ENCODE data around the gene ATP2B1. TPM values are rescaled to one million over a fixed set of nuclear protein-coding genes. Genes with fewer than 3 reads are reported as not detected.
"Not testable (repeated sequence)": the region's sequence is repeated elsewhere in the genome, so short reads cannot be mapped to it uniquely, and the experiment has no call there.

Gene ATP2B1
- total RNA-seq: 24.6 TPM

DNA sequence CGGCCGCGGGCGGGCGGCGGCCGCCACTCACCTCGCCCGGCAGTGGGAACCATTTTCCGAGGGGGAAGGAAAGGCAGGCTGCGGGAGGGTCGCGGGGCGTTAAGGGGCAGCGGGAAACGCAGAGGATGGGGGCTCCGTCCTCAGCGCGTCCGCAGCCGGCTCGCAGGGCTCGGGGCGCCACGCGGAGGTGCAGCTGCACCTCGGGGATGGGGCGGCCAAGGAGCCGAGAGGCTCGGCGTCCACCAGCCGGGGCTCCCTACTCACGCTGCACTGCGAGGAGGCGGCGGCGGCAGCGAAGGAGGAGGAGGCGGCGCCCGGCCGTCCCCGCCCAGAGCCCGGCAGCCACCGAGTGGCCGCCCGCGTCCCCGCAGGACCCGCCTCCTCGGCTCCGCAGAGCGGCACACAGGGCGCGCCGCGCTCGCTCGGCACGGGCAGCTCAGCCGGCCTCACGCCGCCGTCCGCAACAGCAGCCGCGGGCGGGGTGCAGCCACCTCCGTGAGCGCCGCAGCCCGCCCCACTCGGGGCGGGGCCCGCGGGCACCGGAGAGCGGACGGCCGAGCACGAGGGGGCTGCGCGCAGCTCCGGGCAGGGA is at the start of gene ATP2B1:
Gene ATP2B1, minus strand, starts transcription at position 274 of the 592 bp plus-strand sequence. CDS start 52,952 bp downstream, outside the sequence.
- intact Hi-C loops (cut with DNase I): no loop called here
- peak within 1 kb of the TSS; percentile 60 to 82 for H3K4me3 ChIP-seq
- no peaks in the 10 kb centered on the region for H3K36me3 ChIP-seq
- TF ChIP-seq, protein P1, sequence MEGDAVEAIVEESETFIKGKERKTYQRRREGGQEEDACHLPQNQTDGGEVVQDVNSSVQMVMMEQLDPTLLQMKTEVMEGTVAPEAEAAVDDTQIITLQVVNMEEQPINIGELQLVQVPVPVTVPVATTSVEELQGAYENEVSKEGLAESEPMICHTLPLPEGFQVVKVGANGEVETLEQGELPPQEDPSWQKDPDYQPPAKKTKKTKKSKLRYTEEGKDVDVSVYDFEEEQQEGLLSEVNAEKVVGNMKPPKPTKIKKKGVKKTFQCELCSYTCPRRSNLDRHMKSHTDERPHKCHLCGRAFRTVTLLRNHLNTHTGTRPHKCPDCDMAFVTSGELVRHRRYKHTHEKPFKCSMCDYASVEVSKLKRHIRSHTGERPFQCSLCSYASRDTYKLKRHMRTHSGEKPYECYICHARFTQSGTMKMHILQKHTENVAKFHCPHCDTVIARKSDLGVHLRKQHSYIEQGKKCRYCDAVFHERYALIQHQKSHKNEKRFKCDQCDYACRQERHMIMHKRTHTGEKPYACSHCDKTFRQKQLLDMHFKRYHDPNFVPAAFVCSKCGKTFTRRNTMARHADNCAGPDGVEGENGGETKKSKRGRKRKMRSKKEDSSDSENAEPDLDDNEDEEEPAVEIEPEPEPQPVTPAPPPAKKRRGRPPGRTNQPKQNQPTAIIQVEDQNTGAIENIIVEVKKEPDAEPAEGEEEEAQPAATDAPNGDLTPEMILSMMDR (IDR thresholded peaks at IDR 0.05): no peak
- TF ChIP-seq POLR2A (IDR thresholded peaks at IDR 0.05) (peak in 1 of 2 donors; percentile 92), POLR2AphosphoS5 (IDR thresholded peaks at IDR 0.05; ENCODE audit: insufficient read depth in 1 of 2, low read depth in 1 of 2) (peak in 1 of 2 donors; percentile 69)
- H3K4me1 ChIP-seq: peaks cover 24% of the 10 kb centered on the region
- H3K9me3 ChIP-seq: no peaks in the 10 kb centered on the region
- no peaks in the 10 kb centered on the region for H3K27me3 ChIP-seq
- DNase-seq (ENCODE audit: extremely low spot score in 2 of 2): peak in 1 of 2 donors; percentile 89
- peak within 1 kb of the TSS; percentile 95 for H3K27ac ChIP-seq

DNA sequence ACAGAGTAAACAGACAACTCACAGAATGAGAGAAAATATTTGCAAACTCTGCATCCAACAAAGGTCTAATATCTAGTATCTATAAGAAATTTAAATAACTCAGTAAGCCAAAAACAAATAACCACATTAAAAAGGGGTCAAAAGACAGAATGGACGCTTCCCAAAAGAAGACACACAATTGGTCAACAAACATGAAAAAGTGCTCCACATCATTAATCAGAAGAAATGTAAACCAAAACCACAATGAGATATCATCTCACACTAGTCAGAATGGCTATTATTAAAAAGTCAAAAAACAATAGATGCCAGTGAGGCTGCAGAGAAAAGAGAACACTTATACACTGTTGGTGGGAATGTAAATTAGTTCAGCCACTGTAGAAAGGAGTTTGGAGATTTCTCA is 49.3 kb upstream of the ATP2B1 start:
- intact Hi-C loops (cut with DNase I); H3K36me3 ChIP-seq; DNase-seq (ENCODE audit: extremely low spot score in 2 of 2); H3K27me3 ChIP-seq; H3K27ac ChIP-seq; H3K4me1 ChIP-seq; H3K4me3 ChIP-seq; H3K9me3 ChIP-seq: not testable (repeated sequence)

DNA sequence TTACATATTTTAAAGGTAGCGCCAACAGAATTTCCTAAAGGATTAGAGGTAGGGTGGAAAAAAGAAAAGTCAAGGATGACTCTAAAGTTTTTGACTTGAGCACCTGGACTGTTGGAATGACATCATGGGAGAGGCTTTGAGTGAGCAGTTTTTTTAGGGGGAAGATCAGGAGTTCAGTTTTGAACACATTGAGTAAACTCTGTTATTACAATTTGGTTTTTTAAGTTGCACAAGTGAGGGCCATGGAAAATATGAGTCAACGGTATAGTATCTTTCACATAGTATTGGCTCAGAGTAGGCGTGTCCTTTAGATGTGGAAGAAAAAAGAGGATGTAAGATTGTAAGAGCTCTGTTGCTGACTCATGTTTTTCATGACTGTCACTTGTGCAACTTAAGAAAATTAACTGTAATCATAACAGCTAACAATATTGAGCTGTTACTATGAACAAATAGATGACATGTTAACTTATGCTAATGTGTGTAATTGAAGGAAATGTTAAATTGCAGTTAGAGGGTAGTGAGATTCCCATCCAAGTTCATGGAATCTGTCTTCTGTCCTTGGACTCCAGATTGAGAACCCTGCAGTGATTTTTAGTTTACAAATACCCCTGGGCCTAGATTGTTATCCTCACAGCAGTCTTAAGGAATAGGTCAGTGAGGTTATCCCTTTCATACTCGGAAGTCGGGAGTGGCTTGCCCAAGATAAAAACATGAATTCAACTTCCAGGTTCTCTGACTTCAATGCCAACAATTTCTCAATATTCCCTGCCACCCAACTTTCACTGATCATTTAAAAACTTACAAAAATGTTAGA is 48.2 kb upstream of the ATP2B1 start:
- intact Hi-C loops (cut with DNase I): no loop called here
- TF ChIP-seq, protein P1 (IDR thresholded peaks at IDR 0.05): no peak
- TF ChIP-seq POLR2AphosphoS5 (IDR thresholded peaks at IDR 0.05; ENCODE audit: insufficient read depth in 1 of 2, low read depth in 1 of 2): peak in 1 of 2 donors; percentile 53
- no peak for TF ChIP-seq POLR2A (IDR thresholded peaks at IDR 0.05)
- Histone ChIP-seq H3K4me1 (no peaks in the 10 kb centered on the region), H3K36me3 (no peaks in the 10 kb centered on the region), H3K27me3 (no peaks in the 10 kb centered on the region), H3K27ac (no peak overlapping the region), H3K4me3 (no peak overlapping the region), H3K9me3 (no peaks in the 10 kb centered on the region)
- DNase-seq (ENCODE audit: extremely low spot score in 2 of 2): no peak

DNA sequence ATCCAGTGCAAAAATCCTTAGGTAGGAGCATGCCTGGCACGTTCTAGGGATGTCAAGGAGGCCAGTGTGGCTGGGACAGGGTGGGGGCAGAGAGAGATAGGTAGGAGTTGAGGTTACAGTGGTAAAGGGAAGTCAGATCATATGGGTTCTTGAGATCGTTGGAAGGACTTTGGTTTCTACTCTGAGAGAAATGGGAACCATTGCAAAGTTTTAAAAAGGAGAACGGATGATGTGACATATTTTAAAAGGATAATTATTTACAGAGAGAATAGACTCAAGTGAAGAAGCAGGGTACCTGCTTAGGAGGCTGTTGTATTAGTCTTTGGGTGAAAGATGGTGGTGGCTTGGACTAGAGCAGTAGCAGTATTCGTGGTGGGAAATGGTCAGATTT is 47.6 kb upstream of the ATP2B1 start:
- no peak overlapping the region for H3K4me3 ChIP-seq
- intact Hi-C loops (cut with DNase I): no loop called here
- no peak for DNase-seq (ENCODE audit: extremely low spot score in 2 of 2)
- H3K9me3 ChIP-seq: no peaks in the 10 kb centered on the region
- H3K36me3 ChIP-seq: no peaks in the 10 kb centered on the region
- H3K27me3 ChIP-seq: no peaks in the 10 kb centered on the region
- TF ChIP-seq POLR2A (IDR thresholded peaks at IDR 0.05) (no peak), POLR2AphosphoS5 (IDR thresholded peaks at IDR 0.05; ENCODE audit: insufficient read depth in 1 of 2, low read depth in 1 of 2) (no peak)
- TF ChIP-seq, protein P1 (IDR thresholded peaks at IDR 0.05): no peak
- H3K27ac ChIP-seq: no peak overlapping the region
- H3K4me1 ChIP-seq: no peaks in the 10 kb centered on the region

DNA sequence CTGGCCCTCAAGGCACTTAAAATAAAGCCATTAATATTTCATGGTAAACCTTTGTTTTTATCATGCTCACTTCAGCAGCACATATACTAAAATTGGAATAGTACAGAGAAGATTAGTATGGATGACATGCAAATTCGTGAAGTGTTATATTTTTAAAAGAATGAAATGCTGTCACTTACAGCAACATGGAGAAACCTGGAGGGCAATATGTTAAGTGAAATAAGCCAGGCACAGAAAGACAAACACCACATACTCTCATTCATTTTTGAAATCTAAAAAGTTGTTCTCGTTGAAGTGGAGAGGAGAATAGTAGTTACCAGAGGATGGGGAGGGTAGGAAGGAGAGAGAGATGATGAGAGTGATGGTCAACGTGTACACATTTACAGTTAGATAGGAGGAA is 45.4 kb upstream of the ATP2B1 start:
- Histone ChIP-seq H3K27ac (no peak overlapping the region), H3K36me3 (no peaks in the 10 kb centered on the region), H3K4me3 (no peak overlapping the region), H3K9me3 (no peaks in the 10 kb centered on the region), H3K27me3 (no peaks in the 10 kb centered on the region), H3K4me1 (no peaks in the 10 kb centered on the region)
- TF ChIP-seq POLR2A (IDR thresholded peaks at IDR 0.05) (no peak), POLR2AphosphoS5 (IDR thresholded peaks at IDR 0.05; ENCODE audit: insufficient read depth in 1 of 2, low read depth in 1 of 2) (no peak)
- TF ChIP-seq, protein P1 (IDR thresholded peaks at IDR 0.05): no peak
- intact Hi-C loops (cut with DNase I): no loop called here
- no peak for DNase-seq (ENCODE audit: extremely low spot score in 2 of 2)
